GM18502 (cell line): ENCODE measurements around the gene RFXANK.
"Not testable (repeated sequence)": the region's sequence is repeated elsewhere in the genome, so short reads cannot be mapped to it uniquely, and the experiment has no call there.

ENCODE experiments used
- ATAC-seq: cut with Tn5 transposase; IDR thresholded peaks from one replicate; pipeline ENCODE4 v1.9.1; 2021; ENCODE audit warnings: mild to moderate bottlenecking; ENCODE audit not compliant: unreplicated experiment, poor library complexity

RFXANK gene

GRCh38 chr19:19192078-19192882, at the start of gene RFXANK, which contains the start of gene BORCS8:
Gene RFXANK, plus strand, starts transcription at chr19:19192258. Its CDS starts 1,689 bp downstream, at chr19:19193947.
Gene BORCS8, minus strand, starts transcription at chr19:19192152. Its CDS starts 35 bp downstream, at chr19:19192117.
- ATAC-seq = peak; percentile 87

DNA sequence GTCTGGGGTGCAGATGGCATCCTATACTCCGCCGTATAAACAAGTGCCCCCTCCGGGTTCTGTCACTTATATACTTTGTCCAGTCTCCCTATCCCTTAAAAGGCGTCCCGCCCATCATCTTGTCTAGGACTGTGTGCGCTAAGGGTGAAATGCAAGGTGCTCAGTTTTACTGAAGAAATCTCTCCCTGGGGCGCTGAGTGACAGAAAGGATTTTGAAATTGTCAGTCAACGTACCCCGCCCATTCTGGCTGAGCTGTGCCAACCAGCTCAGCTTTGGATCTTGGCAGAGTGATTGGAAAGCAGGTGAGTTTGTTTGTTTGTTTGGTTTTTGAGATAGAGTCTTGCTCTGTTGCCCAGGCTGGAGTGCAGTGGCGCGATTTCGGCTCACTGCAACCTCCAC, 49.7 kb upstream of the RFXANK start:
- no peak for ATAC-seq

GRCh38 chr19:19145281-19145680, 46.8 kb upstream of the RFXANK start:
- no peak for ATAC-seq

DNA sequence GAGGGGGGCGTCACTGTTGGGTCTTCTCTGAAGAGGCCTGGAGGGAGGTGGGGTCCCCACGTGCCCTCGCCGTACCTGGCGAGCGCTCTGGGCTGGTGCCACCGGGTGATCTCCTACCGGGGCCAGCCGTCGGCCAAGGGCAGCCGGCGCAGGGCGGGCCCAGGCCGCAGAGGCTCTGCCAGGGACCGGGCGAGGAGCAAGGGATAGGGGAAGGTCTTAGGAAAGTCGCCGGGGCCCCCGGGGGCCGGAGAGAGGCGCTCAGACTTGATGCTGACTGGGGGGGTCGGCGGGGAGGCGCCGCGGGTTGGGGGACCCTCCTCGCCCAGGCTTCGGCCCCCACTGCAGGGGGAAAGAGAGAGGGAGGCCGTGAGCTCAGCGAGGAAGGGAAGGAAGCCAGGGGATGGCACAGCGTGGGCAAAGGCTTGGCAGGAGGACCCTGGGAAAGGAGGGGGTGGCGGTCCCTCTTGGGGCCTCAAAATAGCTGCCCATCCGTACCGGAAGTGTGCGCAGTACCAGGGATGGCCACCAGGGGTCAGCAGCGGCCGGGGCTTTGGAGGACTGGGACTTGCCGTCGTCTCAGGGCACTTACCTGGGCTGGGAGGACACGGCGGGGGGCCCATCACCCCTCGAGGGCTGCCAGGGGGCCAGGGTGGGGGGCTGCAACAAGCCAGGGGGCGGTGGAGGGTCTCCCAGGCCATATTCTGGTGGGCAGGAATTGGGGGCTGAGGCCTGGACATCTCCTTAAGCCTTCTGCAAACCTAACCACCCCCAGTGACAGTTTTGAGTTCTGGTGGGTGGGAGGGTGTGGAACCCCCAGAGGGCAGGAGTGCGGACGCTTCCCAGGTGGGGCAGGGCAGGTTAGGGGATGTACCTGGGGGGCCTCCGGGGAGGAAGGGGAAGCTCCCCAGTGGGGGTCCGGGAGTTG, 46.1 kb upstream of the RFXANK start:
- ATAC-seq = no peak

GRCh38 chr19:19146865-19147264, 45.2 kb upstream of the RFXANK start:
- ATAC-seq = no peak

DNA sequence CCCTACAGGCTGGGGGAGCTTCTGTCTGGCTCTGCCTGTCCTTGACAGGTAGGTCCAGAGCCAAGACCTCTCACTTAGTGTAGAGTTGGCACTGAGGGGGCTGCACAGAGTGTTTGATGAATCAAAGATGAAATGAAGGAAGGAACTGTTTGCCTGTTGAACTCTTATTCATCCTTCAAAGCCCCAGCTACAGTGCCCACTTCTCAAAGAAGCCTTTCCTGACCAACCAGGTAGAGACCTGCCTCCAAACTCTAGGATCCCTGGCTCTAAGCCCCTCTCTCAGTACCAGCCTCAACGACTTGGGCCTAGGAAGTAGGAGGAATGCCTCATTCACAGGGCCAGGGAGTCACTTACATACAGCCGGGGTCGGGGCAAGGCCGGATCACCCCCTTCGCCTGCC, 44.7 kb upstream of the RFXANK start:
- ATAC-seq = no peak

DNA sequence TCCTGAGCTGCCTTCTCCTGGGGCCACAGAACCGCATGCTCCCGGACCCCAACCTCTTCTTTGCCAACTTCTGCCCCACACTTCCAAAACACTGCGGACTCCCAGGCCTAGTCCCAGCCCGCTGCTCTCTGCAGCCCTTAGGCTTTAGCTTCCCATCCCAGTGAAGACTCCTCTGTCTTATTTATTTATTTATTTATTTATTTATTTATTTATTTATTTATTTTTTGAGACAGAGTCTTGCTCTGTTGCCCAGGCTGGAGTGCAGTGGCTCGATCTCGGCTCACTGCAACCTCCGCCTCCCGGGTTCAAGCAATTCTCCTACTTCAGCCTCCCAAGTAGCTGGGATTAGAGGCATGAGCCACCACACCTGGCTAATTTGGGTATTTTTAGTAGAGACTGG, 43.6 kb upstream of the RFXANK start:
- not testable (repeated sequence) for ATAC-seq

GRCh38 chr19:19149435-19149834, 42.6 kb upstream of the RFXANK start:
- no peak for ATAC-seq

GRCh38 chr19:19151418-19151817, 40.6 kb upstream of the RFXANK start:
- no peak for ATAC-seq

GRCh38 chr19:19152668-19153384, 39.2 kb upstream of the RFXANK start:
- no peak for ATAC-seq

GRCh38 chr19:19154768-19155494, 37.1 kb upstream of the RFXANK start:
- no peak for ATAC-seq

- ATAC-seq = peak; percentile 76
These were observed 36.4 kb upstream of the RFXANK start for GRCh38 chr19:19155495-19156219.

- no peak for ATAC-seq
These were observed 34.2 kb upstream of the RFXANK start for GRCh38 chr19:19157808-19158207.

GRCh38 chr19:19159534-19159933, 32.5 kb upstream of the RFXANK start:
- ATAC-seq = no peak

DNA sequence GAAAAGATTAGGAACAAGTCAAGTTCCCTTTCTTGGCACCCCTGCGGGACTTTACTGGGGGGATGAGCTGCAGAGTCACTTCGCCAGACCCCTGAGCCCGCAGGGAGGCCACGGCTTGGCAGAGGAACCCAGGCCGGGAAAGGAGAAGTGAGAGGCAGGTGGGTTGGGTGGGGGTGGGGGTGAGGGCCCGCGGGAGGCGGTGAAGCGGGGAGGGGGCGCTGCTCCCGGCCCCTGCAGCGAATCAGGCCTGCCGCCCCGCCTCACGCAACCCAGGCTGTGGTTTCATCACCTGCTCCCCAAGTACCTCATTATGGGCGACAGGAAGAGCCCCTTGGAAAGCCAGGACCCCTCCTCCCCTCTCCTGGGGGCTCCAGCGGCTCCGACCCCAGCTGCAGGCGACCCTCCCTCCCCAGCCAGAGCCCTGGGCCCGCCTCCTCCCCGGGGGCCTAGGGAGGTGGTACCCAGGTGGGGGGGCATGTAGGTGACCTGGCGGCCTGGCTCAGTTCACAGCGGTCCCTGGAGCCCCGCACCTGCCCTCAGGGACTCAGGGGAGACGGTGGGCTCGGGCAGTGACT, 31.5 kb upstream of the RFXANK start:
- ATAC-seq = no peak

DNA sequence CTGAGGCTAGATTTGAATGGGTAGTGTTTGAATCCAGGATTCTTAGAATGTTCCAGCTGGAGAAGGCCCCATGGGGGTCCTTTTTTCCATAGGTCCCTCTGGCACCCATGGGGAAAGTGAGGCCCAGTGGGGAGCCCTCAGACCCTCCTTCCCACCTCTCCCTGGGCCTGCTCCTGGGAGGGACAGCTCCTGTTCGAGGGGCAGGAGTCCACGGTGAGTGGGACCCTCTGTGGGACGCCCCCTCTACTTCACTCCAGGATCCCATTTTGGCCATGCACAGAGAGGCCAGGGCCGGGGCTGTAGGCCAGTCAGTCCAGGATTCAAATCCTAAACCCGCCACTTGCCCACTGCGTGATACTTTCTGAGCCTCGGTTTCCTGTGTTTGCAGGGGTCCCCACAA, 29.6 kb upstream of the RFXANK start:
- no peak for ATAC-seq

- no peak for ATAC-seq
These were observed 26.7 kb upstream of the RFXANK start for GRCh38 chr19:19165396-19165795.

DNA sequence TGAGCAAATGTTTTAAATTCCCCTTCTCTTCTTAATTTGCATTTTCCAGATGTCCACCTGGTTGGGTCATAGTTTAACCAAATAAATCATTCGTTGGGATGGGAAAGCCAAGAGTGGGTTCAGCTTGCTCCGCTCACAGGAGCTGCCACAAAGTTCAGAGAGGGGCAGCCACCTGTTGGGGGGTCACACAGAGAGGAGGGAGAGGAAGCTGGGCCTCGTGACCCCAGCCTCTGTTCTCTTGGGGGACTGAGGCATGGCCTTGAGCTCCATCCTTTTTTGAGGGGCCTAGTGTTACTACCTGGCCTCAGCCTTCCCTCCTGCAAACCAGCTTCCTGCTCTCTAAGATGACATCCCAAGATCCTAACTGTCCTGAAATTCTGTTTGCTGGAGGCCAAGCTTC, 24.4 kb upstream of the RFXANK start:
- no peak for ATAC-seq
